Calu3 (cell line): Measurements from ENCODE around the gene GNG4. TPM values are rescaled to one million over a fixed set of nuclear protein-coding genes. Genes with fewer than 3 reads are reported as not detected.

Source experiments
- BruUV-seq: library from RNA; stranded (reverse); fragments of 400-500 nt; replicated peaks from 2 replicates; lab custom pipeline; 2021; lab: Mats Ljungman, UMichigan
- CTCF ChIA-PET: fragments of 300-600 bp; sonication (Branson Sonifier 250); formaldehyde crosslinking; loops from one replicate; lab custom pipeline; 2022; ENCODE audit warnings: antibody characterized with exemption; lab: Charles Lee
- DNase-seq: peaks from one replicate; pipeline ENCODE4 v3.0.0; 2022
- H3K27ac Mint-ChIP-seq: one replicate; pipeline ENCODE4 v1.8.0; 2022; ENCODE audit warnings: mixed read lengths; ENCODE audit not compliant: unreplicated experiment
- H3K27me3 Mint-ChIP-seq: one replicate; pipeline ENCODE4 v1.8.0; 2022; ENCODE audit warnings: mixed read lengths; ENCODE audit not compliant: unreplicated experiment
- H3K36me3 Mint-ChIP-seq: one replicate; pipeline ENCODE4 v1.8.0; 2022; ENCODE audit warnings: mild to moderate bottlenecking, moderate library complexity, mixed read lengths; ENCODE audit not compliant: insufficient read depth, unreplicated experiment
- H3K4me1 Mint-ChIP-seq: one replicate; pipeline ENCODE4 v1.8.0; 2022; ENCODE audit warnings: mild to moderate bottlenecking, low read depth, mixed read lengths; ENCODE audit not compliant: unreplicated experiment
- H3K4me3 Mint-ChIP-seq: one replicate; pipeline ENCODE4 v1.8.0; 2022; ENCODE audit warnings: mild to moderate bottlenecking, low read depth, moderate library complexity, mixed read lengths; ENCODE audit not compliant: unreplicated experiment
- H3K9me3 Mint-ChIP-seq: one replicate; pipeline ENCODE4 v1.8.0; 2022; ENCODE audit warnings: low read depth, mixed read lengths; ENCODE audit not compliant: unreplicated experiment
- intact Hi-C: fragments of 100-400 bp; cut with micrococcal nuclease; formaldehyde crosslinking; loops from one replicate; pipeline ENCODE4 v1.10.0; 2022; ENCODE audit not compliant: unreplicated experiment
- total RNA-seq: library from RNA; stranded (reverse); gene quantifications from 2 replicates; pipeline ENCODE4 v1.2.3, GENCODE V29; 2022
- TF ChIP-seq, protein P1 (sequence below): fragments of 200-600 bp; IDR thresholded peaks from one replicate; pipeline ENCODE4 v1.8.0; 2022; ENCODE audit warnings: antibody characterized with exemption; ENCODE audit not compliant: unreplicated experiment

Gene GNG4
- total RNA-seq, 1 experiment from 2014 or later: 18.4 TPM

DNA sequence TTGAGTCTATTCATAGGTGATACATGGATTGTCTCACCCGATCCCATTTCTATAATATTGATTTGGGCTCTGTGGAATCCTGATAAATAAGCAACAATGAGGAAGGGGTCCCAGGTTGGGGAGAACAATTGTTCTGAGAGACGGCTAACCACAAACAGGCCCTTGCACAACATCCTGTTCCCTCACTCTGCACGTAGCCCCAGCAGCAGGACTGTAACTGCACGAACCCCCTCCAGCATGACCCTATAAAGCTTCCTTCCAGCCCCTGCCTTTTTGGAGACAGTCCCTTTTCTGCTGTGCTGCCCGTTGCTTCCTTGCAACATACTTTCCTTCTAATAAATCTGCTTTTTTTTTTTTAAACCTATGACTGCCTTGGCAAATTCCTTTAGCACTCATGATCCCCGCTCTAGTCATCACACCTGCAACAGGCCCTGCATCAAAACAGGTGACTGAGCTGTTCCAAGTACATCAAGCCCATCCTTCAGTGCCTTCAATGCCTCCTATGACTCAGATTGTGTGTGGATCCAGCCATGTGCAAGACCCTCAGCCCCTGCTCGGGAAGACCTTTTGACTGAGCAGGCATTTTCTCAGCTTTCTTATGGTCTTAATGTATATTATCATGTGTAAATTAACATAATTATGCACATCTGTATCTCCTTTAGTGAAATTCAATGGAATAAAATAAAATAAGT, 81.6 kb downstream of the GNG4 start:
- Mint-ChIP-seq H3K4me3 (no peak overlapping the region), H3K27me3 (no peaks in the 10 kb centered on the region), H3K36me3 (no peaks in the 10 kb centered on the region), H3K9me3 (no peaks in the 10 kb centered on the region), H3K4me1 (no peaks in the 10 kb centered on the region), H3K27ac (no peak overlapping the region)
- no peak for DNase-seq
- TF ChIP-seq, protein P1, sequence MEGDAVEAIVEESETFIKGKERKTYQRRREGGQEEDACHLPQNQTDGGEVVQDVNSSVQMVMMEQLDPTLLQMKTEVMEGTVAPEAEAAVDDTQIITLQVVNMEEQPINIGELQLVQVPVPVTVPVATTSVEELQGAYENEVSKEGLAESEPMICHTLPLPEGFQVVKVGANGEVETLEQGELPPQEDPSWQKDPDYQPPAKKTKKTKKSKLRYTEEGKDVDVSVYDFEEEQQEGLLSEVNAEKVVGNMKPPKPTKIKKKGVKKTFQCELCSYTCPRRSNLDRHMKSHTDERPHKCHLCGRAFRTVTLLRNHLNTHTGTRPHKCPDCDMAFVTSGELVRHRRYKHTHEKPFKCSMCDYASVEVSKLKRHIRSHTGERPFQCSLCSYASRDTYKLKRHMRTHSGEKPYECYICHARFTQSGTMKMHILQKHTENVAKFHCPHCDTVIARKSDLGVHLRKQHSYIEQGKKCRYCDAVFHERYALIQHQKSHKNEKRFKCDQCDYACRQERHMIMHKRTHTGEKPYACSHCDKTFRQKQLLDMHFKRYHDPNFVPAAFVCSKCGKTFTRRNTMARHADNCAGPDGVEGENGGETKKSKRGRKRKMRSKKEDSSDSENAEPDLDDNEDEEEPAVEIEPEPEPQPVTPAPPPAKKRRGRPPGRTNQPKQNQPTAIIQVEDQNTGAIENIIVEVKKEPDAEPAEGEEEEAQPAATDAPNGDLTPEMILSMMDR: no peak
- CTCF ChIA-PET: no interaction called here
- BruUV-seq: no TSS peak
- intact Hi-C loops: no loop called here

DNA sequence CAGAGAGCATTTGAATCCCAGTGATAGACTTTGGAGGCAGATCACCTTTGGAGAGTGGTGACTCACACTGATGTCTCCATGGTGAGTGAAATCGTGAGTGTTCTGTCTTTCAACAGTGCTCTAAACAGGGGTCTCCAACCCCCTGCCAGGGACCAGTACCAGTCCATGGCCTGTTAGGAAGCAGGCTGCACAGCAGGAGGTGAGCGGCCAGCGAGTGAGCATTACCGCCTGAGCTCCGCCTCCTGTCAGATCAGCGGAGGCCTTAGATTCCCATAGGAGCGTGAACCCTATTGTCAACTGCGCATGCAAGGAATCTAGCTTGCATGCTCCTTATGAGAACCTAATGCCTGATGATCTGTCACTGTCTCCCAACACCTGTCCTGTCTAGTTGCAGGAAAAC, 83.5 kb downstream of the GNG4 start:
- Mint-ChIP-seq H3K27me3 (no peaks in the 10 kb centered on the region), H3K9me3 (no peaks in the 10 kb centered on the region), H3K4me3 (no peak overlapping the region), H3K36me3 (no peaks in the 10 kb centered on the region), H3K4me1 (no peaks in the 10 kb centered on the region), H3K27ac (no peak overlapping the region)
- no TSS peak for BruUV-seq
- CTCF ChIA-PET: interaction anchor here (1.1 kb wide), 1 partner anchor 10 kb away, joined by 5 read pairs; no protein-coding TSS in a partner anchor
- DNase-seq: no peak
- TF ChIP-seq, protein P1: no peak
- intact Hi-C loops: no loop called here

DNA sequence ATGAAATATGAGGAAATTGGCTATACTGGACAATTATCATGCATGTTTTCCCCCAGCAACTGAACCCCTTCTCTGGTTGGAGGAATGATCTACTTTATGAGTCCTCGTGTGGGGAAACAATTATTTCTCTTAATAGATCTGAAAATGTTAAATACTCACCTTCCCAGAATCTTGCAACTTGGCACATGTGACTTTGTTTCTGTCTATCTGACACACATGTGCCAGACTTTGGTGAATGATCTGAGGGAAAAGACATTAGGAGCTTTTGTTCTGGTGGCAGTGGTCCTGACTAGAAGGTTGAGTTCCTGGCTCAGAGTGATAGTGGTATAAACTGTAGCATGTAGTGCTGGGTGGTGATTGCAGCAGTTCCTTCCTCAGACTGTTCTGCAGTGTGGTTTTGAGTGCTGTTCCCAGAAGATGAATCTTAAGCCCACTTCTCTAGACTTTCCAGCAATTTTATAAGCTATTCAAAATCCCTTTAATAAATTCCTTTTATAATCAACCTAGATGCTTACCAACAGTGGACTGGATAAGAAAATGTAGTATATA, 86.0 kb downstream of the GNG4 start:
- Mint-ChIP-seq H3K36me3 (no peaks in the 10 kb centered on the region), H3K27me3 (no peaks in the 10 kb centered on the region), H3K27ac (no peak overlapping the region), H3K9me3 (no peaks in the 10 kb centered on the region), H3K4me3 (no peak overlapping the region), H3K4me1 (no peaks in the 10 kb centered on the region)
- DNase-seq: no peak
- CTCF ChIA-PET: no interaction called here
- TF ChIP-seq, protein P1: no peak
- no TSS peak for BruUV-seq
- intact Hi-C loops: no loop called here

DNA sequence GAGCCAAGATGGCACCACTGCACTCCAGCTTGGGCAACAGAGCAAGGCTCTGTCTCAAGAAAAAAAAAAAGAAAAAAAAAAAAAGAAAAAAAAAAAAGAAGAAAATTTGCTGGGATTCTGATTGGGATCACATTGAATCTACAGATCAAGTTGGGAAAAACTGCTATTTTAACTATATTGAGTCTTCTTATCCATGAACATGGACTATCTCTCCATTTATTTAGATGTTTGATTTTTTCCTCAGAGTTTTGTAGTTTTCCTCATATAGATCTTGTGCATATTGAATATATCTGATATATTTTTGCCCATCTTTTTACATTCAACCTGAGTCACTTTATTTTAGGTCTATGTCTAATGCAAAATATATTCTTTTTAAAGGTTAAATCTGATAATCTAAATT, 87.0 kb downstream of the GNG4 start:
- CTCF ChIA-PET: no interaction called here
- DNase-seq: no peak
- no peaks in the 10 kb centered on the region for H3K4me1 Mint-ChIP-seq
- H3K27me3 Mint-ChIP-seq: no peaks in the 10 kb centered on the region
- H3K4me3 Mint-ChIP-seq: no peak overlapping the region
- TF ChIP-seq, protein P1: no peak
- H3K9me3 Mint-ChIP-seq: no peaks in the 10 kb centered on the region
- no peak overlapping the region for H3K27ac Mint-ChIP-seq
- no TSS peak for BruUV-seq
- intact Hi-C loops: no loop called here
- no peaks in the 10 kb centered on the region for H3K36me3 Mint-ChIP-seq
